Uterus (tissue), 4 donors: ENCODE results near the gene GLB1L3. TPM values are rescaled to one million over a fixed set of nuclear protein-coding genes. Genes with fewer than 3 reads are reported as not detected.

ENCODE experiments used
- DNase-seq, 2 donors: peaks; one replicate each; pipeline ENCODE4 v3.0.0-alpha.2; 2019 to 2020
- H3K27ac ChIP-seq, 2 donors: fragments of 200-600 bp; sonication (generic); 1 replicate in 1 of 2; 2 replicates in 1 of 2; pipeline ENCODE4 v1.5.1; 2016 to 2018
- H3K27me3 ChIP-seq, 2 donors: fragments of 200-600 bp; sonication (generic); one replicate each; pipeline ENCODE4 v1.5.1; 2018 to 2019; ENCODE audit warnings: control low read depth in 1 of 2
- H3K36me3 ChIP-seq, 2 donors: fragments of 200-600 bp; sonication (generic); one replicate each; pipeline ENCODE4 v1.5.1; 2019; ENCODE audit warnings: control low read depth in 1 of 2
- H3K4me1 ChIP-seq, 2 donors: fragments of 200-600 bp; sonication (generic); one replicate each; pipeline ENCODE4 v1.5.1; 2018 to 2019; ENCODE audit warnings: control low read depth in 1 of 2
- H3K4me3 ChIP-seq, 2 donors: fragments of 200-600 bp; sonication (generic); 1 replicate in 1 of 2; 2 replicates in 1 of 2; pipeline ENCODE4 v1.5.1; 2018 to 2019; ENCODE audit warnings: mild to moderate bottlenecking in 1 of 2
- H3K9me3 ChIP-seq, 2 donors: fragments of 200-600 bp; sonication (generic); one replicate each; pipeline ENCODE4 v1.5.1; 2019; ENCODE audit warnings: control low read depth in 1 of 2
- CTCF ChIP-seq, 4 experiments: fragments of 200-600 bp in 2 of 4; fragments of 450-650 bp in 2 of 4; sonication (generic) in 2 of 4; IDR thresholded peaks; one replicate each; pipeline ENCODE4 v1.5.1; 2016 to 2019; ENCODE audit warnings: antibody characterized with exemption in 4 of 4, mild to moderate bottlenecking in 2 of 4, moderate library complexity in 1 of 4
- POLR2A ChIP-seq, 2 donors: fragments of 450-650 bp; IDR thresholded peaks; one replicate each; pipeline ENCODE4 v1.6.1; 2016; ENCODE audit warnings: antibody characterized with exemption in 2 of 2, mild to moderate bottlenecking in 1 of 2, moderate library complexity in 1 of 2
- intact Hi-C: fragments of 100-400 bp; cut with DNase I; formaldehyde crosslinking; loops from one replicate; pipeline ENCODE4 v1.15.1; 2023; ENCODE audit warnings: low total_unique reads
- total RNA-seq, 4 donors: library from RNA; depleted of rRNA in 3 of 4; stranded (reverse); fragments of >200 nt in 3 of 4; gene quantifications; one replicate each; pipeline versions ENCODE4 v1.1.0 to v1.2.4, GENCODE V29; 2014 to 2023
- donor health status: DM: yes; HTN: yes; CAD: no.

The GLB1L3 gene
- total RNA-seq, 4 donors from 2014 or later, result 1.4 to 7.2 TPM; not detected in 2

GRCh38 chr11:134337051-134337450 lies 60.9 kb downstream of the GLB1L3 start:
- Histone ChIP-seq H3K36me3 (no peaks in the 10 kb centered on the region), H3K27me3 (no peaks in the 10 kb centered on the region), H3K9me3 (no peaks in the 10 kb centered on the region), H3K4me3 (no peak overlapping the region), H3K27ac (no peak overlapping the region), H3K4me1 (peaks cover 0 to 4% of the 10 kb centered on the region in 2 donors)
- intact Hi-C loops, result no loop called here
- TF ChIP-seq POLR2A (IDR thresholded peaks at IDR 0.05) (no peak), CTCF (IDR thresholded peaks at IDR 0.05) (no peak)
- DNase-seq, result no peak

GRCh38 chr11:134338068-134338467 lies 61.9 kb downstream of the GLB1L3 start:
- no peak for DNase-seq
- Histone ChIP-seq H3K36me3 (no peaks in the 10 kb centered on the region), H3K27me3 (no peaks in the 10 kb centered on the region), H3K4me1 (no peaks in the 10 kb centered on the region), H3K4me3 (no peak overlapping the region), H3K27ac (no peak overlapping the region), H3K9me3 (no peaks in the 10 kb centered on the region)
- intact Hi-C loops, result no loop called here
- no peak for TF ChIP-seq POLR2A (IDR thresholded peaks at IDR 0.05)
- no peak for TF ChIP-seq CTCF (IDR thresholded peaks at IDR 0.05)

- no peak overlapping the region for H3K27ac ChIP-seq
- intact Hi-C loops, result no loop called here
- H3K27me3 ChIP-seq, result no peaks in the 10 kb centered on the region
- H3K36me3 ChIP-seq, result no peaks in the 10 kb centered on the region
- no peak overlapping the region for H3K4me3 ChIP-seq
- TF ChIP-seq CTCF (IDR thresholded peaks at IDR 0.05) (no peak), POLR2A (IDR thresholded peaks at IDR 0.05) (no peak)
- H3K4me1 ChIP-seq, result no peaks in the 10 kb centered on the region
- DNase-seq, result no peak
- no peaks in the 10 kb centered on the region for H3K9me3 ChIP-seq
Measured at GRCh38 chr11:134338654-134339053, 62.5 kb downstream of the GLB1L3 start.

GRCh38 chr11:134339756-134340155 lies 63.6 kb downstream of the GLB1L3 start:
- Histone ChIP-seq H3K4me1 (no peaks in the 10 kb centered on the region), H3K27ac (no peak overlapping the region), H3K27me3 (no peaks in the 10 kb centered on the region), H3K4me3 (no peak overlapping the region), H3K9me3 (no peaks in the 10 kb centered on the region), H3K36me3 (no peaks in the 10 kb centered on the region)
- no peak for DNase-seq
- intact Hi-C loops, result no loop called here
- TF ChIP-seq CTCF (IDR thresholded peaks at IDR 0.05) (no peak), POLR2A (IDR thresholded peaks at IDR 0.05) (no peak)

- Histone ChIP-seq H3K27ac (peak overlapping the region in 1 of 2 donors; percentile 13), H3K27me3 (no peaks in the 10 kb centered on the region), H3K9me3 (no peaks in the 10 kb centered on the region), H3K4me1 (no peaks in the 10 kb centered on the region), H3K4me3 (no peak overlapping the region), H3K36me3 (no peaks in the 10 kb centered on the region)
- TF ChIP-seq POLR2A (IDR thresholded peaks at IDR 0.05), result no peak
- no peak for TF ChIP-seq CTCF (IDR thresholded peaks at IDR 0.05)
- no peak for DNase-seq
- intact Hi-C loops, result no loop called here
Measured at GRCh38 chr11:134340354-134340964, 64.3 kb downstream of the GLB1L3 start.
